CD4-positive, alpha-beta T cell treated with Interferon gamma for 1 hour (primary cell): ENCODE data around the gene INHBC.
"Not testable (repeated sequence)": the region's sequence is repeated elsewhere in the genome, so short reads cannot be mapped to it uniquely, and the experiment has no call there.

ENCODE experiments used
- DNase-seq: peaks from one replicate; pipeline ENCODE4 v3.0.0-alpha.2; 2020

The INHBC gene

GRCh38 chr12:57430112-57430930, 4.3 kb upstream of the INHBC start:
- DNase-seq: no peak

- peak; percentile 96 for DNase-seq
Measured at GRCh38 chr12:57430931-57431566, 3.5 kb upstream of the INHBC start, which contains the start of gene R3HDM2. R3HDM2 (minus strand) TSS chr12:57431043; CDS start chr12:57310428, 120,615 bp downstream.

- no peak for DNase-seq
Measured at GRCh38 chr12:57431654-57432188, 2.9 kb upstream of the INHBC start.

GRCh38 chr12:57433370-57433769, 1.2 kb upstream of the INHBC start:
- DNase-seq: no peak

GRCh38 chr12:57435293-57435692, 709 bp downstream of the INHBC start:
- no peak for DNase-seq

GRCh38 chr12:57438400-57438799, 3.8 kb downstream of the INHBC start:
- no peak for DNase-seq

GRCh38 chr12:57439762-57440266, 5.2 kb downstream of the INHBC start:
- DNase-seq: no peak

- DNase-seq: not testable (repeated sequence)
Measured at GRCh38 chr12:57441393-57441792, 6.8 kb downstream of the INHBC start.

GRCh38 chr12:57441846-57442427, 7.4 kb downstream of the INHBC start:
- no peak for DNase-seq

- DNase-seq: not testable (repeated sequence)
Measured at GRCh38 chr12:57444337-57444736, 9.8 kb downstream of the INHBC start.

GRCh38 chr12:57444744-57445143, 10.2 kb downstream of the INHBC start:
- no peak for DNase-seq

GRCh38 chr12:57446292-57446960, 11.8 kb downstream of the INHBC start:
- DNase-seq: no peak

- no peak for DNase-seq
Measured at GRCh38 chr12:57448669-57449068, 14.1 kb downstream of the INHBC start.

- DNase-seq: no peak
Measured at GRCh38 chr12:57449375-57449774, 14.8 kb downstream of the INHBC start.

GRCh38 chr12:57450057-57450456, 15.5 kb downstream of the INHBC start:
- no peak for DNase-seq

- DNase-seq: no peak
Measured at GRCh38 chr12:57451233-57451778, 16.7 kb downstream of the INHBC start.

- no peak for DNase-seq
Measured at GRCh38 chr12:57452181-57452936, 17.8 kb downstream of the INHBC start.

GRCh38 chr12:57452937-57453509, 18.4 kb downstream of the INHBC start:
- DNase-seq: peak; percentile 40

GRCh38 chr12:57454213-57454565, 19.6 kb downstream of the INHBC start:
- DNase-seq: no peak

- DNase-seq: no peak
Measured at GRCh38 chr12:57454566-57455373, 20.2 kb downstream of the INHBC start, which contains the start of gene INHBE. INHBE (plus strand) TSS chr12:57455307; CDS start chr12:57455537, 230 bp downstream.
